Activated naive CD4-positive, alpha-beta T cell treated with anti-CD3 and anti-CD28 coated beads, Interleukin-2, amount 50 U/mL, for 72 hours (primary cell): ENCODE data around the gene EXOC6B. TPM values are rescaled to one million over a fixed set of nuclear protein-coding genes. Genes with fewer than 3 reads are reported as not detected.

Source experiments
- ATAC-seq, 2 donors: fragments of 150-1000 bp; cut with Tn5 transposase; 2 replicates each; pipeline ENCODE4 v1.10.0; 2021; ENCODE audit warnings: mild to moderate bottlenecking in 2 of 2, moderate library complexity in 2 of 2
- DNase-seq, 2 donors: peaks; one replicate each; pipeline ENCODE4 v3.0.0; 2021 to 2022; ENCODE audit warnings: low spot score in 2 of 2
- H3K27ac Mint-ChIP-seq, 2 donors: one replicate each; pipeline ENCODE4 v1.8.0; 2022; ENCODE audit warnings: mild to moderate bottlenecking in 2 of 2, mixed read lengths in 2 of 2
- H3K36me3 Mint-ChIP-seq, 2 donors: one replicate each; pipeline ENCODE4 v1.8.0; 2022; ENCODE audit warnings: mixed read lengths in 2 of 2
- H3K9me3 Mint-ChIP-seq, 2 donors: one replicate each; pipeline ENCODE4 v1.8.0; 2022; ENCODE audit warnings: mixed read lengths in 2 of 2
- total RNA-seq, 2 donors: library from RNA; stranded (reverse); gene quantifications; one replicate each; pipeline ENCODE4 v1.2.3, GENCODE V29; 2022

EXOC6B gene
- total RNA-seq, 2 donors from 2014 or later = 9.3 to 11.0 TPM

- DNase-seq = peak in 1 of 2 donors; percentile 67
- Mint-ChIP-seq H3K36me3 (no peaks in the 10 kb centered on the region), H3K27ac (no peak overlapping the region), H3K9me3 (no peaks in the 10 kb centered on the region)
- ATAC-seq = peak in 1 of 2 donors; percentile 62
These were observed 54.9 kb downstream of the EXOC6B start for GRCh38 chr2:72770879-72771461.

GRCh38 chr2:72765997-72766609 lies 59.7 kb downstream of the EXOC6B start:
- no peak overlapping the region for H3K27ac Mint-ChIP-seq
- H3K9me3 Mint-ChIP-seq = peaks cover 0 to 8% of the 10 kb centered on the region in 2 donors
- ATAC-seq (no peak), DNase-seq (no peak)
- peaks cover 15% of the 10 kb centered on the region in 2 donors for H3K36me3 Mint-ChIP-seq

GRCh38 chr2:72762276-72762675 lies 63.6 kb downstream of the EXOC6B start:
- ATAC-seq = no peak
- no peak for DNase-seq
- Mint-ChIP-seq H3K27ac (no peak overlapping the region), H3K36me3 (peaks cover 15 to 25% of the 10 kb centered on the region in 2 donors), H3K9me3 (peaks cover 0 to 8% of the 10 kb centered on the region in 2 donors)

- H3K9me3 Mint-ChIP-seq = peaks cover 0 to 8% of the 10 kb centered on the region in 2 donors
- peaks cover 15 to 25% of the 10 kb centered on the region in 2 donors for H3K36me3 Mint-ChIP-seq
- ATAC-seq = no peak
- no peak for DNase-seq
- H3K27ac Mint-ChIP-seq = no peak overlapping the region
These were observed 66.1 kb downstream of the EXOC6B start for GRCh38 chr2:72759755-72760154.

- ATAC-seq (no peak), DNase-seq (no peak)
- Mint-ChIP-seq H3K27ac (no peak overlapping the region), H3K36me3 (peaks cover 6 to 17% of the 10 kb centered on the region in 2 donors), H3K9me3 (peaks cover 0 to 3% of the 10 kb centered on the region in 2 donors)
These were observed 68.6 kb downstream of the EXOC6B start for GRCh38 chr2:72757177-72757775.

- no peak for ATAC-seq
- DNase-seq = no peak
- Mint-ChIP-seq H3K36me3 (peaks cover 0 to 7% of the 10 kb centered on the region in 2 donors), H3K27ac (no peak overlapping the region), H3K9me3 (no peaks in the 10 kb centered on the region)
These were observed 70.0 kb downstream of the EXOC6B start for GRCh38 chr2:72755647-72756423.

- DNase-seq = no peak
- no peaks in the 10 kb centered on the region for H3K36me3 Mint-ChIP-seq
- H3K27ac Mint-ChIP-seq = no peak overlapping the region
- no peaks in the 10 kb centered on the region for H3K9me3 Mint-ChIP-seq
- no peak for ATAC-seq
These were observed 71.1 kb downstream of the EXOC6B start for GRCh38 chr2:72754628-72755320.

- Mint-ChIP-seq H3K27ac (no peak overlapping the region), H3K36me3 (no peaks in the 10 kb centered on the region), H3K9me3 (no peaks in the 10 kb centered on the region)
- ATAC-seq = no peak
- no peak for DNase-seq
These were observed 74.7 kb downstream of the EXOC6B start for GRCh38 chr2:72750977-72751639.

GRCh38 chr2:72750466-72750865 lies 75.4 kb downstream of the EXOC6B start:
- DNase-seq (no peak), ATAC-seq (no peak)
- H3K9me3 Mint-ChIP-seq = no peaks in the 10 kb centered on the region

GRCh38 chr2:72747344-72747743 lies 78.5 kb downstream of the EXOC6B start:
- ATAC-seq (no peak), DNase-seq (no peak)
- no peaks in the 10 kb centered on the region for H3K36me3 Mint-ChIP-seq
- H3K27ac Mint-ChIP-seq = no peak overlapping the region
- no peaks in the 10 kb centered on the region for H3K9me3 Mint-ChIP-seq

More at GRCh38 chr2:72750466-72750865, 75.4 kb downstream of the EXOC6B start:
- no peaks in the 10 kb centered on the region for H3K36me3 Mint-ChIP-seq
- H3K27ac Mint-ChIP-seq = no peak overlapping the region

- ATAC-seq (no peak), DNase-seq (peak in 1 of 2 donors; percentile 10)
- no peak overlapping the region for H3K27ac Mint-ChIP-seq
- no peaks in the 10 kb centered on the region for H3K9me3 Mint-ChIP-seq
- H3K36me3 Mint-ChIP-seq = no peaks in the 10 kb centered on the region
These were observed 80.0 kb downstream of the EXOC6B start for GRCh38 chr2:72745679-72746368.

GRCh38 chr2:72744049-72744448 lies 81.8 kb downstream of the EXOC6B start:
- H3K36me3 Mint-ChIP-seq = no peaks in the 10 kb centered on the region
- no peak for ATAC-seq

GRCh38 chr2:72743481-72743880 lies 82.4 kb downstream of the EXOC6B start:
- H3K9me3 Mint-ChIP-seq = no peaks in the 10 kb centered on the region
- no peak overlapping the region for H3K27ac Mint-ChIP-seq
- no peaks in the 10 kb centered on the region for H3K36me3 Mint-ChIP-seq
- DNase-seq (no peak), ATAC-seq (no peak)

More at GRCh38 chr2:72744049-72744448, 81.8 kb downstream of the EXOC6B start:
- Mint-ChIP-seq H3K9me3 (no peaks in the 10 kb centered on the region), H3K27ac (no peak overlapping the region)
- DNase-seq = no peak

- Mint-ChIP-seq H3K27ac (no peak overlapping the region), H3K36me3 (no peaks in the 10 kb centered on the region), H3K9me3 (no peaks in the 10 kb centered on the region)
- ATAC-seq = peak; percentile 18 to 63
- no peak for DNase-seq
These were observed 87.7 kb downstream of the EXOC6B start for GRCh38 chr2:72738096-72738495.

GRCh38 chr2:72734432-72734831 lies 91.4 kb downstream of the EXOC6B start:
- ATAC-seq (no peak), DNase-seq (no peak)
- no peaks in the 10 kb centered on the region for H3K9me3 Mint-ChIP-seq
- no peak overlapping the region for H3K27ac Mint-ChIP-seq
- H3K36me3 Mint-ChIP-seq = no peaks in the 10 kb centered on the region

- Mint-ChIP-seq H3K36me3 (no peaks in the 10 kb centered on the region), H3K9me3 (no peaks in the 10 kb centered on the region), H3K27ac (no peak overlapping the region)
- DNase-seq (no peak), ATAC-seq (no peak)
These were observed 94.7 kb downstream of the EXOC6B start for GRCh38 chr2:72731116-72731515.
